HG02610 (cell line): Measurements from ENCODE around the gene SKIC3.

Source experiments
- ATAC-seq: cut with Tn5 transposase; IDR thresholded peaks from one replicate; pipeline ENCODE4 v1.9.1; 2021; ENCODE audit warnings: mild to moderate bottlenecking, moderate library complexity; ENCODE audit not compliant: unreplicated experiment

SKIC3 gene

DNA sequence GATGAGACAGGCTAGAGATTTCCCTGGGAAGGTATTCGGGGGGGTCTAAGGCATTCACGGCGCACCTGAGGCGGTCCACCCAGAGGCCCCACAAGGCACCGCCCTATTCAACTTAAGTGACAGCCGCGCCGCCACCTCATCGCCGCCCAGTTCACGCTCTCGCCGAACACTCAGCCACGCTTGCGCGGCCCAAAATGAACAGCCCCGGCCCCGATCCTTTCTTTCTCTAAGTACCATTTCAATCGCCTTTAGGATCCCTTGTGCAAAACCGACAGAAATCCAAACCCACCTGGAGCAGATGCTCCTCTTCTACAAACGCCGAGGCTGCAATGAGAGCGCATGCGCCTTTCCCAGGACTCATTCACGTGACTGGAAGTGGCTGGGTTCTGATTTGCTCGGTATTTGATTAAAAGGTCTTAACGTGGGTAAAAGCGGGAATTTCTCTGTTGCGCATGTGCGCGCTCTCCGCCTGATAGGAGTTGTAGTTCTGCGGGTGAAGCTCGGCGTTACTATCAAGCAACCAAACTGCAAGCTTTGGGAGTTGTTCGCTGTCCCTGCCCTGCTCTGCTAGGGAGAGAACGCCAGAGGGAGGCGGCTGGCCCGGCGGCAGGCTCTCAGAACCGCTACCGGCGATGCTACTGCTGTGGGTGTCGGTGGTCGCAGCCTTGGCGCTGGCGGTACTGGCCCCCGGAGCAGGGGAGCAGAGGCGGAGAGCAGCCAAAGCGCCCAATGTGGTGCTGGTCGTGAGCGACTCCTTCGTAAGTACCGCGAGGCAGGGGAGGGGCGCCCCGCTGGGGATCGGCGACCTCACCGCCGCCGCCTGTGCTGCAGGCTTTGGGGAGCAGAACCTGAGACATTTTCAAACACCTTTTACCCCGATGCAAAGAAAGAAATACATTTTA is at the start of gene SKIC3, which contains the start of gene ARSK:
SKIC3 (minus strand) TSS at position 331 of the 902 bp plus-strand sequence. CDS start 7,827 bp downstream, outside the sequence.
ARSK (plus strand) TSS at position 455 of the 902 bp plus-strand sequence; CDS start at position 633, 178 bp downstream.
- ATAC-seq, result peak; percentile 87

DNA sequence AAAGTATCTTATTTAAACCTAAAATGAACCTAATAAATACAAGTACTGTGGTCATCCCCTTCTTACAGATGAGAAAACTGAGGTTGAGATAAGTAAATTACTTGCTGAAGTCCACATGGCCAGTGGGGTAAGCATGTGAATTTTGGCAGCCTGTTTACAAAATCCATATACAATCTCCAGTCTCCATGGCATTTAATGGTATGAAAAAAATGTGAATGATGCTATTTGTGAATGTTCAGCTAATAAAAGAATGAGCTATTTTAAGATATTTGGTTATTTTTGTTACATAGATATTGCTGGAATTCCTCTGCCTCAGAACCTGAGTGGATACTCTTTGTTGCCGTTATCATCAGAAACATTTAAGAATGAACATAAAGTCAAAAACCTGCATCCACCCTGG is 45.8 kb upstream of the SKIC3 start:
- ATAC-seq, result no peak

DNA sequence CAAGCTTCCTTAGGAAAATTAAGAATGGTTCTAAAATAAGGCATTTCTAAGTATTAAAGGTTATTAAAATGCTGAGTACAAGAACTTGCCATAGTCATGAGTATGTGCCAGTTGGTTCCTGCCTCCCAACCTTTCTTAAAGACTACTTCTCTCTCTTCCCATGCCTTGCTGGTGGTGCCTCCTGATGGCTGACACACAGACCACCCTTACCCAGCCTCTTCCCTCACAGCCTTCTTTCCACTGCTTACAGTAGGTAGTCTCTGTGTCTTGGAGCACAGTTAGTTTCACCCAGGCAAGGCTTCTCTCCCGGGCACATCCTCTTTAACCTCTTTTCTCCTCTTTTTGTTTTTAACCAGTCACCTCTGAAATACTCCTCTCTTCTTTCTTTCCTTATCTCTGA is 44.5 kb upstream of the SKIC3 start:
- ATAC-seq, result no peak

DNA sequence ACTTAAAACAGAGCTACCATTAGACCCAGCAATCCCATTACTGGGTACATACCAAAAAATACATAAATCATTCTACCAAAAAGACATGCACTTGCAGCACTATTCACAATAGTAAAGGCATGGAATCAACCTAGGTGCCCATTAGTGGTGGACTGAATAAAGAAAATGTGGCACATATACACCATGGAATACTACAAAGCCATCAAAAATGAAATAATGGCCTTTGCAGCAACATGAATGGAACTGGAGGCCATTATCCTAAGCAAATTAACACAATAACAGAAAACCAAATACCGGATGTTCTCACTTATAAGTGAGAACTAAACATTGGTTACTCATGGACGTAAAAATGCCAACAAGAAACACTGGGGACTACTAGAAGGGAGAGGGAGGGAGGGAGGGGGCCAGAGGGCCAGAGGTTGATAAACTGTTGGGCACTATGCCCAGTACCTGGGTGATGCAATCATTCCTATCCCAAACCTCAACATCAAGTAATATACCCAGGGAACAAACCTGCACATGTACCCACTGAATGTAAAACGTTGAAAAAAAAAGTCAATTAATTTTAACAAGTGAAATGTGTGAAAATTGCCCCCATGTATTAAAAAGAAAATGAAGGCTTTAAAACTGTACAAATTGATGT is 40.6 kb upstream of the SKIC3 start:
- ATAC-seq, result no peak

DNA sequence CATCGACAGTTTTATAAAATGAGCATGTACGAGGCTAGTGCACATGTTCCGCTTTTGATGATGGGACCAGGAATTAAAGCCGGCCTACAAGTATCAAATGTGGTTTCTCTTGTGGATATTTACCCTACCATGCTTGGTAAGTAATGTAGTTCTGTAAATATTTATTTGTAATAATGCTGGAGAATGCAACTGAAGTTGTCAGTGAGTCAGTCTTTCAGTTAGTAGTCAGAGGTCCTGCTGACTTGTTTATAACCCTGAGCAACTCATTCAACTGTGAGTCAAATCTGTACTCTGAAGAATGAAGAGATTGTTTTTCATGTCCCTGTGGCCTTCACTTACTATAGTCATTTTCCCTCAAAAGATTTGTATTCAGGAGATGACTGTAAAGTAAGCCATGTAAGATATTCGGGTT is 36.7 kb upstream of the SKIC3 start:
- peak; percentile 98 for ATAC-seq

DNA sequence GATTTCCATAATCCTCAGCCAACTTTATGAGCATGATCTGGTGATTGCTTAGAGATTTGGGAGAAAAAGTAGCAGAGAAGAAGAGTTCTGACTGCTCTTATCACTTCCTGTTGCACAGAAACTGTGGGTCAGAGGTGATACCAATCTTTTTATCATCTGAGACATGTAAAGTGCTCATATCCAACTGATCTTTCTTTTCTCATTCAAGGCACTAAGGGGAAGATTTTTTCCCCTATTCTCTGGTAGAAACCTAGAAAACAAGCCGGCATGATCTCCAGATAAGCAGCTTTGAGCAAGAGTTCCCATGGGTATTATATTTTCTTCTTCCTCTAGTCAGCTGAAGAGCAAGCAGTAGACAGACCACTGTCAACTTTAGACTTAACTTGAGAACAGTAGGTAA is 36.1 kb upstream of the SKIC3 start:
- ATAC-seq, result no peak

DNA sequence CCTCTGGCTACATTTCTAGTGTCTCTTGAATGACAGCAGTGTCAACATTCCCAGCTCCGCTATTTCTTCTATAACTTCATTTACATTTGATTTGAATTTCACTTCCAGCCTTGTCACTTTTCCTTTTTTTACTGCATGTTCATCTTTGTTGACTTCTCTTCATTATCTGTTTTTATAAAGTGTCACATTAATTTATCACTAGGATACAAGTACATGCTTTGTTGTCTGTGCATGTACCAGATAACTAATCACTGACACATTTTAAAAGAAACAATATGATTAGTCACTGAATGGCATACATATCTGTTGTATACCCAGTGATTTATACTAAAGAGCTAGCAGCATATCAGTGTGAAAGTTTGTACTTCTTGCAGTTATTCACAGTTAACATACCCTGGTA is 29.2 kb upstream of the SKIC3 start:
- ATAC-seq, result no peak

DNA sequence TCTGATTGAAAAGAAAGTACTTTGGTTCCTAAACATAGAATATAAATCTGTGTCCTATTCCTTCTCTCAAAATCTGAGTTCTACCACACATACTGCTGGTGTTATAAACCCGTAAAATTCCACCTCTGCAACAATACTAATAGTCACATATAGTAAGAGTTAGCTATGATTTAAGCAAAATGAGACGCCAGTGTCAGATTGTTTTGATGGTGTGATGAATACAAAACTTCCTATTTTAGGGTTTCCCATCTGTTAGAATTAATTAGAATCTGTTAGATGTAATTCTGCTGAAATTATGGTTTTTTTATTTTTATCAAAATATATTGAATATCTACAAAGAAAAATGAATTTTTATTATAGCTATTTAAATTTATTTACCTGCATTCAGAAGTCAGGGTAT is 26.8 kb upstream of the SKIC3 start:
- no peak for ATAC-seq

DNA sequence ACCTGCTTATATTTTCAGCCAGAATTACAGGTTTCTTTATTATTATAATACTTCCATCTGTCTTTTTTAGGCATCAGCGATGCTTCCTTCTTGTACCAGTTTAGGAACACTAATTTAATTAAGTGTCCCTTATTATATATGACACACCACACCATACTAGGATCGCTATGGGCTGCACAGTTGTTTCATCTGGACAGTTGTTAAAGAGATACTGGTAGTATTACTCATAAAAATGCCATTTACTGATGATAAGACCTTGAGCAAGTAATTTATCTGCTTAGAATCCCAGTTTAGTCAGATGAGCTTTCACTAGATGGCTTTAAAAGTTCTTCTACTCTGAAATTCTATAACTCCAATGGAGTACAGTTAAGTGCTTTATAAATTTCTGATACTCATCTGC is 17.2 kb upstream of the SKIC3 start:
- ATAC-seq, result no peak

DNA sequence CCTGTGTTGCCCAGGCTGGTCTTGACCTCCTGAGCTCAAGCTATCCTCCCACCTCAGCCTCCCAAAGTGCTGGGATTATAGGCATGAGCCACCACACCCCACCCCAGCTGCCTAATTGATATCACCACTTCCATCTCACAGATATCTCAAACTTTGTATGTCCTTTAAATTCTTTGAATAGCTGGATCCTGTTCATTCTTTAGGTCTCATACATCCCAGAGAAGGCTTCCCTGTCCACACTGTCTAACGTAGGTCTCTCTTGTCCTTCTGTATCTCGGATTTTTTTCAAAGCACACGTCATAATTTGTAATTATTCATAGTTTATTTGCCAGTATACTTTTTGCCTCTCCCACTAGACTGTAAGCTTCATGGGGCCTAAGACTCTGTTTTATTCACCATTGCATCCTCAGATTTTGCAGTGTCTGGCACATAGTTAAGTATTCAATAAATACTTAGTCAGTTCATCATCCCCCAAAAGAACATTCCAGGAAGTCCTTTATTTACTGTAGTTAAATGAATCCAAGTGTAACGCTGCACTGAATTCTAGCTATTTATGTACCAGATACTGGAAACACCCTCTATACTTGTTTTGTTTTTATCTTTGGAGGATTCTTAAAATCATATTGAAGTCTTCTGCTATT is 10.6 kb upstream of the SKIC3 start:
- ATAC-seq, result no peak

DNA sequence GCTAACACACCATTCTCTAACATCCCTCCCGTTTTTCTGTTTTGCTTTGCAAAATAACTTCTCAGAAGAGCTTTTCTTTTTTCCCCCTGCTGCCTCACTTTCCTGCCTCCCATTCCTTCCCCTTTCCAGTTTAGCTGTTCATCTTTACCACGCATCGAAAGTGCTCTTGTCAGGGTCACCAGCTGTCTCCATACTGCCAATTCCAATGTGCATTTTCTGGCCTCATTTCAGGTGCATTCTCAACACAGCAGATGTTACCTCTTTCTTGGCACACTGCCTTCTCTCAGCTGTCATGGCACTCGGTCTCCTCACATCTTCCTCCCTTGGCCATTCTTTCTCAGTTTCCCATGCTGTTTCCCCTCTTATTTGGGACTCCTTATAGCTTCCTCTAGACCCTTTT is 9.7 kb upstream of the SKIC3 start:
- no peak for ATAC-seq

DNA sequence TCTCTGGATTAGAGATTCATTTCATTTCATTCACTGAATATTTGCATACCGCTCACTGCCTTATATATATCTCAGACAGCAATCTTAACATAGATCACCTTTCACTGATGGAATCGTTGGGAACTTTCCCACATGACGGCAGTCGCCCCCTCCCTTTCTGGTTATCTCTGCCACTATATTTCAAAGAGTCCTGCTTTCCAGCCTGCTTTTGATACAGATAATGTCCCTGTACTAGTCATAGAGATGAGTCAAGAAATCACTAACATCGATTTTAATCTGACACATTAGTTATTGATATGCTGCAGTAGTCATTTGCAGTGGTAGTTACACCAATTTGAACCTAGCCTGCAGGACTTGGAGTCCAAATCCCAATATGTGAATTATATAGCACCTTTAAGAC is 8.6 kb upstream of the SKIC3 start:
- ATAC-seq, result no peak

DNA sequence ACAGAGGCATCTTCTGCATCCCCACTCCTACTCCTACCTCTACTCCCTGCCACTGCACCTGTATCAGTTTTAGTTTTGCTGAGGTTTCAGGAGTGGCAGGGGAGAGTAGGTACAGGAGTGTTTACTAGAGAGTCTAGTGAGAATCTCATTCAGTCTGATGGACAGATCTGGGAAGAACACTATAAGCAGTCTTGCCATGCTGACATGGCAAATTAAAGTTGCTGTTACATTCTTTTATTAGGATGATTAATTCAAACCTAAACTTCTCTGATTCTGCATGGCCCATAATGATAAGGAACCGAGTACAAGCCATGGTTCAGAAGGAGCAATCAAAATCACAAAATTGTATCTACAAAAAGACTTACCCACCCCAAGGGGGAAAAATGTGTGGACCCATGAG is 7.5 kb upstream of the SKIC3 start:
- ATAC-seq, result no peak

DNA sequence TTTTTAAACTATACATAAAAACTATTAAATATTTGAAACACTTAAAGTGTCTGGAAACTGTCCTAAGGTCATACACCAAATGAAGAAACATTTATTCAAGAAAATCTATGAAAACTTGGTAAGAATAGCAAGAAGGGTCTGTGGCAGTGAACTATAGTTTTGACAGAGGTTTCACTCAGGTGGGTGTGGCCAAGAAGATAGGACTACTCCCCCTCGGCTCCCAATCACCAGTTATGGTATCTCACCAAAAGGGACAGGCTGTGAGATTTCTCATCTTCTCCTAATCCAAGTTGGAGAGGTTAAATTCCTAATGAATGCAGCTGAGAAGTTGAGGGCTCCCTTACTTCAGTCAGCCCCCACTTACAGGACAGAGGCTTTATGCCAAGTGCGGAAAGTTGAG is 3.1 kb upstream of the SKIC3 start:
- ATAC-seq, result no peak

DNA sequence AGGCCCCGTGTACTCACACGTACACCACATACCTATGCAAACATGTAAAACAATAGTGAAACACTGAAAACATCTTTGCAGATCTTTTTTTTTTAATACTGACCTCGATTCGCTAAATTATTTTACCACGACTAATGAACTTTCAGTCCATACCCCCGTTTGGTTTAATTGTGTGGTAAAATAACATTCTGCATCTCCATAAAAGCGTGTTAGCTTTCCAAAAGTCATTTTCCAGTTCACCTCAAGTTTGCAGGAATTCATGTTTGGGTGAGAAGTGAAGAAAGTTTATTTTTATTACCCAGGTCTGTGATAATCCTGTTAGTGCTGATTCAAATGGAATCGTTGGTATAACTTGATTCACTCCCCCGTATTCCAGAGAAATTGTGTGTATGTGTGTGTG is 776 bp upstream of the SKIC3 start:
- no peak for ATAC-seq

DNA sequence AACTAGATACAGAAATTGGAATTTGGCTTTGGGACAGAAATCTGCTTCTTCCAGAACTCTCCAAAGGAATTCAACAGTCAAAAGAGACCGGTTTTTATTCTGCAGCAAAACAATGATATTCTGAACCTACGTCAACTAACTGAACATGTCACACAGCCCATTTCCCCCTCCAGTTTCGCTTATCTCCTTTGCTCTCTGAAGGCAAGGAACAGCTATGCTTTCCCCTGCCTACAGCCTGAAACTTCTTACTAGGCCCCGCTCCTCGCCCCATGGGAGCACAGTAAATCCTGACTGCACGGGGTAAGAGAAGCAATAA is 488 bp downstream of the SKIC3 start:
- ATAC-seq, result peak; percentile 31

DNA sequence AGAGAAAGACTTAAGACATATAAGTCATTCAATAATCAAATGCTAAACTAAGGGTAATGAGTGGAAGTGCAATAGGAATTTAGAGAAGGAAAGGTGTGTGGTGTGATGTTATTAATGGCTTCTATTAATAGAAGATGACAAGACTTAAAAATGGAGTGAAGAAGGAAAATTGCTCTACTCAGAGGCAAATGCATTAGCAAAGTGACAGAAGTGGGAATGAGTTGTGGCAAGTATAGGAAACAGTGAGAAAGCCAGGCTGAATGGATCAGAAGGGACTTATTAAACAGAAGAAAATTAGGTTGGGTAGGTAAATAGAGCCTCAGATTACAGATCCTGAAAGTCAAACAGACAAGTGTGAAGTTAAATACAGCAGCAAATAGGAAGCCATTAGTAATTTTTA is 5.7 kb downstream of the SKIC3 start:
- ATAC-seq, result no peak

DNA sequence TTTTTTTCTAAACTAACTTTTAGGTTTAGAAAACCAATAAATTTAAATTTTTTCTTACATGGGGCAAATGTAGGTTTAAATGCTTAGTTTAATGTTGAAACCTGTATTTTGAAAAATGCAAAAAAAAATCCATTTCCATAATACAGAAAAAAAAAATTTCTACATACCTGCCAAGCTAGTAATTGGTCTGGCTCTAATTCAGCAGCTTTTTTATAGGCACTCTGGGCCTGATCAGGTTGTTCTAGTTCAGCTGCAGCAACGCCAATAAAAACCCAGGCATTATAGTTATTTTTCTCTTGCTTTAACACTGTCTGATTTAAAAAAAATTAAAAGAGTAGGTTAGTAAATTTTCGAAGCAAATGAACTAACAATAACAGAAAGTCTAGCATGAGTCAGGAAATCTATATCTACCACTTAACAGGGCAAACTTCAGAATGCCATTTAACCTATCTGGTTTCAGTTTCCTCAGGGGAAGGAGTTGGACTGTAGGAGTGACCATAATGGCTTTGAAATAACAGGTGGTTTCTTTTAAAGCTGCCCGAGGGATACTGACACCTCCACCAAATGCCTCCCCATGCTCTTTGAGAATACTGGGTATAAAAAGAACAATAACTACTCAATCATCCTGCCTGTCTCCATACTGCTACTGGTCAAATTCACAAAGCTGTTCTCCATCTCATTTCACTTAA is 11.6 kb downstream of the SKIC3 start:
- ATAC-seq, result peak; percentile 67

DNA sequence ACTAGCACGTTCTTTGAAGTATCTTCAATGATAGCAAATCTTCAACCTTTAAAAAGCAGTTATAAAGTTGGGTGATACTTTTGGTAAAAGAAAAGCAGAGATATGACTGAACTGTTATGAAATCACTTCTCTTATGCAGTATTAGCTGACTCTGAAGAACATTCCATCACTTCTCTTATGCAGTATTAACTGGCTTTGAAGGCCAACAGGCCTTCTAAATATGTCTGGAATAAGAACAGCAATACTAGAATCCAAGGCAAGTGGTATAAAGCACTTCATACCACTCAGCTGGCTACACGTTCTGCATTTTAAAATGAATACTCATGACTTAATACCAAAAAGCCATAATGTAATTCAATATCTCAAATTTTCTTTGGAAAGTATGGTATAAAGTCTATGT is 17.3 kb downstream of the SKIC3 start:
- ATAC-seq, result no peak

DNA sequence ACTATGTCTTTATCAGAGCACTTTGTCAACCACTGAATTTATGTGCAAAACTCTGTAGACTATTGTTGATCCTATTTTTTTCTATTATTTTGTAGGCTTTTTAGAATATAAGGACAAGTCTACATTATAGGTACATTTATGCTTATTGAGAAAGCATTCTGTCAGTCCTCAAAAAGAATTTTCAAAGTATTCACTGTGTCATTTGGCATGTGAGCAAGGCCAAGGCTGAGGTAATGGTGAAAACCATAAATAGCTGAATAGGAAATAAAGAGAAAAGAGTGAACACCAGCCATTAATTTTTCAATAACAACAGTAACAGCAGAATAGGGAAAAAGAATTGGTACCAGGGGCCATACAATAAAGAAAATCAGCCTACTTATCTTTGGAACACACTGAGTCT is 21.0 kb downstream of the SKIC3 start:
- no peak for ATAC-seq

DNA sequence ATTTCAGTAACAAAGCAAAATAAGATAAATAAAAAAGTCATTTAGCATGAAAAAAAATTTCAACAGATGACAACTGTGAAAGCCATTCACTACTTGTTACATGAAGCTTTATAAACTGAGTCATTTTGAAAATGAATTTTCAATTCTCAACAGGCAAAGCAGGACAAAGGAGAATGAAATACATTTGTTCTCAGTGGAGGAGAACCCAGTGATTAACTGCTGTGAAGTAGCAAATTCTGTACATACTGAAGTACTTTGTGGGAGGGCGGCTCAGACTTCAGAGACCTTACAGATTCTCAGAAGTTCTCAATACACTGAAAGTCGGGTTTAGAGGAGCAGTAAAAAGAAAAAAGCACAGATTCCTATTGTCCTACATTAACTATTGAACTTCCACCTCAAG is 21.7 kb downstream of the SKIC3 start:
- no peak for ATAC-seq
